ENCODE measurements around the gene CHD9.

DNA sequence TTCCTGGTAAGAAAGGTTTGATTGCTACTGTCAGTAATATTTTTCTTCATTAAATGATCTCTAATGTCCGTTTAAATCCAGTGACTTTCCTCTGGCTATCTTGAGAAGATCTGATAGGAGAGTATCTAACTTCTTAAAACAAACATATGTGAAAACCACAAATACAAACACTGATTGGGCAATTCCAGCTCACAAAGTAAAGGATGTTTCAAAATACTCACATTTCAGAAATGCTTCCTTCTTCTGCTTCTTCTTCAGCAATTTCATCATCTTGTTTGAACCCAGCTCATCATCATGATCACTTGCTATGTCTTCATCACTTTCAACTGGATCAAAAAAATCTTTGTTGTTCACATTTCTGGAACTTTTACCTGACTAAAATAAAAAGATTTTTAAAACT, 315.1 kb downstream of the CHD9 start:
- no peak for TF ChIP-seq POLR2A (IDR thresholded peaks at IDR 0.05)
- TF ChIP-seq CTCF (IDR thresholded peaks at IDR 0.05): no peak
